ENCODE results near the gene STK17B.

- TF ChIP-seq RBBP5 (IDR thresholded peaks at IDR 0.05; ENCODE audit: borderline replicate concordance, low read depth, low read length) (no peak), CTCF (IDR thresholded peaks at IDR 0.05; ENCODE audit: control extremely low read depth in 1 of 3, insufficient read depth in 1 of 3, low read depth in 1 of 3, low read length in 3 of 3) (no peak), EZH2 (IDR thresholded peaks at IDR 0.05; ENCODE audit: low read depth, low read length, severe bottlenecking) (no peak), JUND (IDR thresholded peaks at IDR 0.05; ENCODE audit: low read length) (no peak)
These were observed 21.4 kb downstream of the STK17B start for GRCh38 chr2:196149948-196150347.

Measured in H1 (cell line).